Transverse colon (tissue), 3 donors: ENCODE data around the gene PRSS27.

Experiments
- CTCF ChIP-seq, 5 experiments: fragments of 200-600 bp in 3 of 5; fragments of 450-650 bp in 2 of 5; sonication (generic) in 3 of 5; IDR thresholded peaks; 1 replicate in 2 of 5; 2 replicates in 3 of 5; pipeline ENCODE4 v1.5.1; 2016 to 2017; ENCODE audit warnings: antibody characterized with exemption in 5 of 5, inconsistent platforms in 3 of 5, mild to moderate bottlenecking in 2 of 5, moderate library complexity in 1 of 5
- POLR2A ChIP-seq: fragments of 450-650 bp; IDR thresholded peaks from one replicate; pipeline ENCODE4 v1.6.1; 2016; ENCODE audit warnings: antibody characterized with exemption, mild to moderate bottlenecking, moderate library complexity

- TF ChIP-seq POLR2A (no peak), CTCF (IDR thresholded peaks at IDR 0.05) (no peak)
Observed at GRCh38 chr16:2713985-2714774, 5.8 kb downstream of the PRSS27 start.
